HG03103 (cell line): ENCODE data around the gene HLA-E.

Experiments used
- ATAC-seq: cut with Tn5 transposase; IDR thresholded peaks from one replicate; pipeline ENCODE4 v1.9.1; 2021; ENCODE audit warnings: low read depth; ENCODE audit not compliant: unreplicated experiment

The HLA-E gene

DNA sequence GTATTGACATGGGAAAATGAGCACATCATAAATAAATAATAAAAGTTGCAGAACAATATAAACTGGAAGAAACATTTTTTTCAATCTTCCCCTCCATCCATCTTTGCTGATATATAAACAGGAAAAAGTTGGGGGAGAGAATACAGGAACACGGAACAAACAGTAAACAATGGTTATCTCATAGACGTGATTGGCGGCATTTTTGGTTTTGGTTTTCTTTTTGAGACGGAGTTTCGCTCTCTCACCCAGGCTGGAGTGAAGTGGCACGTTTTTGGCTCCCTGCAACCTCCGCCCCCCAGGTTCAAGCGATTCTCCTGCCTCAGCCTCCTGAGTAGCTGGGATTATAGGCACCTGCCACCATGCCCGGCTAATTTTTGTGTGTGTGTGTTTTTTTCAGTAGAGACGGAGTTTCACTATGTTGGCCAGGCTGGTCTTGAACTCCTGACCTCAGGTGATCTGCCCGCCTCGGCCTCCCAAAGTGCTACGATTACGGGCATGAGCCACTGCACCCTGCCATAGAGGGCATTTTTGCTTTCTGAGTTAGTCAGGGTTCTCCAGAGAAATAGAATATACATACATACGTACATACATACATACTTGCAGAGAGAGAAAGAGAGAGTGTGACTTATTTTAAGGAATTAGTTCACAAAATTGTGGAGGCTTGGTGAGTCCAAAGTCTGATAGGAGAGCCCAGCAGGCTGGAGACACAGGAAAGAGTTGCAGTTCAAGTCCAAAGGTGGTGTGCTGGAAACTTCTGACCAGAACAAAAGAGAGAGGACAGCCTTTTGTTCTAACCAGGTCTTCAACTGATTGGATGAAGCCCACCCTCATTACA is 44.4 kb downstream of the HLA-E start:
- no peak for ATAC-seq

DNA sequence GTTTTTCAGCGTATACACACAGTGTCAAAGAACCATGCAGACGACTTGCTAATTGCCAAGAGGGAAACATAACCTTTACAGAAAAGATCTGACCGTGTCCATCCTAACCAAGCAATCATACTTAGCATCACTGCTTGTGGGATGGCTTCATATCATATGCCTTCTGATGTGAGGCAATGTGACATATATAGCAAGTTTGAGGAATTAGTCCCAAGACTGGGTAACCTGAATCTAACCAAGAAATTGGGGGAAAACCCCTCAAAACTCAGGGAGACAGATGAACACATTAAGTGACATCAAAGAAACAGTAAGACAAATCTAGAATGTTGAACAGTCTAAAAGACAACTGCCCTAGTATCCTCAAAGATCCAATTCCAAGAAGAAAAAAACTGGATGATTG is 48.6 kb downstream of the HLA-E start:
- no peak for ATAC-seq

DNA sequence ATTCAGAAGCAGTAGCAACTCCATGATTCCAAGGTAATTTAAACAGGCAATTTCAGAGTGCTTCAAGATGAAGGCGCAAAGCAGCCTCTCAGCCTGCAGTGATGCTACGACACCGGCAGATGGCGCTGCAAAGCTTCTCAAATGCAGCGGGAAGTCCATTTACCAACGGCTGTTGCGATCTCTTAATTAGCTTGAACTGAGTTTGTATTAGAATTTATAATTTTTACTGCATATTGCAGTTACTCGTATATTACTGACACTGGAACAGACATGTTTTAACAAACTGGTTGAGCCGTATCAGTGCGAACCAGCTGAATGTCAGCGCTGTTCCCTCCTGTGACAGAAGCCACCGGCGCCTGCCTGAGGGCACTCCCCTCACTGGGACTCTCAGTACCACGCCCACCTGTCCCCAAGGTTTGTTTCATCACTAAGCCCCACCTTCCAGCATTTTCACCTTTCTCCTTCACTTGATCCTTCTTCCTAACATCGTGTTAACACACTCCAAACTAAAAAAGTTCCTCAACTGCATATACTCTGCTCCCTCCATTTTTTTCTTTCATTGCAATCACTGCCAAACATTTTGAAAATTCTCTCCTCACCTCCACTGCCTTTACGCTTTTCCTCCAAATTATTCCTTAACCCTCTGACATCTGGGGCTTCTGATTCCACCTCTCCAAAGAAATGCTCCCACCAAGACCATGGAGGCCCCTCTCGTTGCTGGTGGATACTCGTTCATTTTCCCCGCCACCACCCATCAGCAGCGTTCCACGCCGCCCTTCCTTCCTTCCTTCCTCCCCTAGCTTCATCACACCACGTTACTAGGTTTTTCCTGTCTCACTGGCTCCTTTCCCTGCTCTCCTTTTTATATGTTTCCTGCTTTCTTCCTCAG is 52.5 kb downstream of the HLA-E start:
- no peak for ATAC-seq

DNA sequence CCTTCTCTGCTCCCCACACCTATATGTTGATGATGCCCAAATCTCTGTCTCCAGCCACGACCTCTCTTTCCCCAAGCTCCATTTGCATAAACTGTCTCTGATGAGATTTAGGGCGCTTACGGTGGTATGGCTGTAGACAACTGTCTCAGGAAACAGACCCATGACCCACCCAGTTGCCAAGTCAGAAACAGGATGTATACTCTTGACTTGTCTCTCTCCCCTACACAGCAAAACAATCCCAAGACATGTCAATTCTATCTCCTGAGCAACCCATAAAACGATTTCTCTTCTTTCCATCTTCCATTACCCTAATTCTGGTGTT is 53.1 kb downstream of the HLA-E start:
- no peak for ATAC-seq

DNA sequence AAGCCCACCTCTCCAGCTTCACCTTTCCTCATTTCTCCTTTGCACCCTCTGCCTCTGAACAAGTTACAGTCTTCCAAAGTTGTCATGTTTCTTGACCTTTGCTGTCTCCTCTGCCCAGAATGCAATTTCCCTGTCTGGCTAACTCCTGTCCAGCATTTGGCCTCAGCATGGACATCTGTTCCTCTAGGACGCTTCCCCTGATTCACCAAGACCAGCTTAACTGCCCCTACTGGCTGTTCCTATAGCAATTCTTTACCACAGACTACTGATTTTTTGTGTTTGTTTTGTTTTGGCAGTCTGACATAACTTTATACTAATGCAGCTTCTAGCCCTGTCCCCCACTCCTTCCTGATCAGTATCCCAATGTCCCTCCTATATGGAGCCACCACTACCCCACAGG is 53.6 kb downstream of the HLA-E start:
- no peak for ATAC-seq
